ENCODE results near the gene ERBB2.

ERBB2 gene

GRCh38 chr17:39750131-39751015 lies 50.5 kb downstream of the ERBB2 start:
- peaks cover 27% of the 10 kb centered on the region for H3K4me1 ChIP-seq (ENCODE audit: low read depth, poor library complexity, severe bottlenecking)

DNA sequence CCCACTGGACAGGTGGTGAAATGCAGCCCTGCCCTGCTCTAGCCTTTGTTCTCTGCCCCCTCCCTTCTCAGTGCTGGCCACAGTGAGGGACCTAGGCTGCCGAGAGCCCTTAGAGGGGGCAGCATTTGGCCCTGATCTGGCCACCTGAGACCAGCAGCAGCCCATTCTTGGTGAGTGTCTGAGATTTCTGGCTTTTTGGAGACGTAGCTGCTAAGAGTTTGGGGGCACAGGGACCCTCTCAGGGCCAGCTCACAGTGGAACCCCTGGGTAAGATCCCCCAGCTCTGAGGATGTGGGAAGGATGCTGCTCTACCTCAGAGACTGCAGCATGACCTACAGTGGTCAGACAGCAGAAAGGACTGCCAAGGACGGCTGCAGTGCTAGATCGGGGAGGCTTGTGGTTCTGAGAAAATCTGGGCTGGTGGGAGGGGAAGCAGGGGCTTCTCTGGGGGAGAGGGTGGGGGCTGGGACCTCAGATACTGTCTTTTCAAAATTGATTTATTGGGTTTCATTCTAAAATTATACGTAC lies 51.2 kb downstream of the ERBB2 start:
- Histone ChIP-seq H4K20me1 (ENCODE audit: insufficient read depth) (no peaks in the 10 kb centered on the region), H3K36me3 (ENCODE audit: insufficient read depth) (no peaks in the 10 kb centered on the region), H3K9ac (no peak overlapping the region), H3K27ac (no peak overlapping the region), H3K79me2 (ENCODE audit: insufficient read depth, low read depth) (peaks cover 6% of the 10 kb centered on the region; the same call in 1 of the 2 replicates), H3K4me1 (ENCODE audit: low read depth, poor library complexity, severe bottlenecking) (peaks cover 33% of the 10 kb centered on the region), H3K4me2 (no peak overlapping the region), H3K4me3 (IDR thresholded peaks at IDR 0.05; ENCODE audit: insufficient read depth, low read depth, low read length) (no peak overlapping the region), H2AFZ (ENCODE audit: low read depth) (no peak overlapping the region), H3K27me3 (ENCODE audit: insufficient read depth, low read depth) (no peaks in the 10 kb centered on the region)
- TF ChIP-seq, protein P1, sequence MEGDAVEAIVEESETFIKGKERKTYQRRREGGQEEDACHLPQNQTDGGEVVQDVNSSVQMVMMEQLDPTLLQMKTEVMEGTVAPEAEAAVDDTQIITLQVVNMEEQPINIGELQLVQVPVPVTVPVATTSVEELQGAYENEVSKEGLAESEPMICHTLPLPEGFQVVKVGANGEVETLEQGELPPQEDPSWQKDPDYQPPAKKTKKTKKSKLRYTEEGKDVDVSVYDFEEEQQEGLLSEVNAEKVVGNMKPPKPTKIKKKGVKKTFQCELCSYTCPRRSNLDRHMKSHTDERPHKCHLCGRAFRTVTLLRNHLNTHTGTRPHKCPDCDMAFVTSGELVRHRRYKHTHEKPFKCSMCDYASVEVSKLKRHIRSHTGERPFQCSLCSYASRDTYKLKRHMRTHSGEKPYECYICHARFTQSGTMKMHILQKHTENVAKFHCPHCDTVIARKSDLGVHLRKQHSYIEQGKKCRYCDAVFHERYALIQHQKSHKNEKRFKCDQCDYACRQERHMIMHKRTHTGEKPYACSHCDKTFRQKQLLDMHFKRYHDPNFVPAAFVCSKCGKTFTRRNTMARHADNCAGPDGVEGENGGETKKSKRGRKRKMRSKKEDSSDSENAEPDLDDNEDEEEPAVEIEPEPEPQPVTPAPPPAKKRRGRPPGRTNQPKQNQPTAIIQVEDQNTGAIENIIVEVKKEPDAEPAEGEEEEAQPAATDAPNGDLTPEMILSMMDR (conservative IDR thresholded peaks at IDR 0.05; ENCODE audit: low read depth, low read length) = no peak

More at GRCh38 chr17:39750131-39751015, 50.5 kb downstream of the ERBB2 start:
- H3K79me2 ChIP-seq (ENCODE audit: insufficient read depth, low read depth) = peaks cover 6% of the 10 kb centered on the region; the same call in 1 of the 2 replicates
- no peak overlapping the region for H3K4me2 ChIP-seq
- no peaks in the 10 kb centered on the region for H3K36me3 ChIP-seq (ENCODE audit: insufficient read depth)
- H4K20me1 ChIP-seq (ENCODE audit: insufficient read depth) = no peaks in the 10 kb centered on the region
- TF ChIP-seq, protein P1 (conservative IDR thresholded peaks at IDR 0.05; ENCODE audit: low read depth, low read length) = no peak
- no peaks in the 10 kb centered on the region for H3K27me3 ChIP-seq (ENCODE audit: insufficient read depth, low read depth)
- no peak overlapping the region for H2AFZ ChIP-seq (ENCODE audit: low read depth)
- no peak overlapping the region for H3K27ac ChIP-seq
- H3K4me3 ChIP-seq (IDR thresholded peaks at IDR 0.05; ENCODE audit: insufficient read depth, low read depth, low read length) = no peak overlapping the region
- H3K9ac ChIP-seq = no peak overlapping the region

DNA sequence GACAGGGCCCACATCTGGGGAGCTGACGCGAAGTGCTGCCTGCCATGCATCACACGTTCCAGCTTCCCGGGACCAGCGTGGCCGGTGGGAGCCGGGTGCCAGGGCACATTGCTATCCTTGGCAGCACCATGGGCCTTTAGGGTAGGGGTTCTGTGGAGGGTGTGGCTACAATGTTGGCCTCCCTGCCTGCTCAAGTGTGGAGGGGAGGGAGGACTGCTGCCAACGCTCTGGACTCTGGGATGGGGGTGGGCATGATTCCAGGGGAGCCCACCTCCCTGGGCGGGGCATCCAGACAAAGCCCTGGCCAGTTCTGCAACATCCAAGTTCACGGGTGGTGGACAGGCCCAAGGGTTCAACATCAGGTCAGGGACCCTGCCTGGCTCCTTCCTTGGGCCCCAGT lies 51.8 kb downstream of the ERBB2 start:
- H4K20me1 ChIP-seq (ENCODE audit: insufficient read depth) = no peaks in the 10 kb centered on the region
- no peak overlapping the region for H3K4me3 ChIP-seq (IDR thresholded peaks at IDR 0.05; ENCODE audit: insufficient read depth, low read depth, low read length)
- peaks cover 6% of the 10 kb centered on the region; the same call in 1 of the 2 replicates for H3K79me2 ChIP-seq (ENCODE audit: insufficient read depth, low read depth)
- no peaks in the 10 kb centered on the region for H3K27me3 ChIP-seq (ENCODE audit: insufficient read depth, low read depth)
- H3K27ac ChIP-seq = no peak overlapping the region
- no peaks in the 10 kb centered on the region for H3K36me3 ChIP-seq (ENCODE audit: insufficient read depth)
- TF ChIP-seq, protein P1 (conservative IDR thresholded peaks at IDR 0.05; ENCODE audit: low read depth, low read length) = no peak
- peaks cover 39% of the 10 kb centered on the region for H3K4me1 ChIP-seq (ENCODE audit: low read depth, poor library complexity, severe bottlenecking)
- H2AFZ ChIP-seq (ENCODE audit: low read depth) = no peak overlapping the region
- no peak overlapping the region for H3K4me2 ChIP-seq
- H3K9ac ChIP-seq = no peak overlapping the region

DNA sequence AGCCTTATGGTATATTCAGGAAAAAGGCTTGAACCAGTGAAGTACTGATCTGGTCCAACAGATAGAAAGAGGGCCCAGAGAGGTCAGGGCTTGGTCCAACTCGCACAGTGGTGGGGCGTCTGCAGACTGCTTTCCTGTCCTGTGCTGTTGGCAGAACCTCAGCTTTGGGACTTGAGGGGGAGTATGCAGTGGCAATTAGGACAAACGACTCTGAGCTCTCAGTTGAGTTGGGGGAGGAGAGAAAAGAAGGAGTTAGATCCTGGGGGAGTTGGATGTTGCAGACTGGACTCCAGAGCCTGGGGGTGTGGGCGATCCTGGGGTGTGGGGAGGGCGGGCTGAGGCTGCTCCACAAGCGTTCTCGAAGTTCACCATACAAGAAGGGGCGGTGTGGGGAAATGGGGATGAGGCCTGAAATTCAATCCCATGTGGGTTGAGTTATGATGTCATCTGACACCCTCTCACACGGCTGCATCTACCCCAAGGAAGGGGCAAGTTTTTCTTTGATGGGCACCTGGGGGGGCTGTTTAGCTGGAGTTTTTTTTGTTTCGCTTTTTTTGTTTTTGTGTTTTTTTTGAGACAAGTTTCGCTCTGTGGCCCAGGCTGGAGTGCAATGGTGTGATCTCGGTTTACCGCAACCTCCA lies 52.5 kb downstream of the ERBB2 start:
- peaks cover 6% of the 10 kb centered on the region; the same call in 1 of the 2 replicates for H3K79me2 ChIP-seq (ENCODE audit: insufficient read depth, low read depth)
- H3K4me3 ChIP-seq (IDR thresholded peaks at IDR 0.05; ENCODE audit: insufficient read depth, low read depth, low read length) = no peak overlapping the region
- H3K27me3 ChIP-seq (ENCODE audit: insufficient read depth, low read depth) = no peaks in the 10 kb centered on the region
- H3K4me1 ChIP-seq (ENCODE audit: low read depth, poor library complexity, severe bottlenecking) = peaks cover 46% of the 10 kb centered on the region
- H4K20me1 ChIP-seq (ENCODE audit: insufficient read depth) = no peaks in the 10 kb centered on the region
- TF ChIP-seq, protein P1 (conservative IDR thresholded peaks at IDR 0.05; ENCODE audit: low read depth, low read length) = no peak
- no peak overlapping the region for H3K9ac ChIP-seq
- no peak overlapping the region for H2AFZ ChIP-seq (ENCODE audit: low read depth)
- H3K36me3 ChIP-seq (ENCODE audit: insufficient read depth) = no peaks in the 10 kb centered on the region
- no peak overlapping the region; the same call in 1 of the 2 replicates for H3K27ac ChIP-seq
- H3K4me2 ChIP-seq = no peak overlapping the region
